Heart left ventricle (tissue), 16 donors: ENCODE results near the gene NIFK. TPM values are rescaled to one million over a fixed set of nuclear protein-coding genes. Genes with fewer than 3 reads are reported as not detected.

Experiments
- ATAC-seq, 4 donors: fragments of 200-7000 bp; cut with Tn5 transposase; one replicate each; pipeline ENCODE4 v1.9.1; 2020 to 2022; ENCODE audit warnings: moderate library complexity in 4 of 4, mild to moderate bottlenecking in 3 of 4, moderate number of reproducible peaks in 1 of 4
- DNase-seq, 5 donors: peaks; one replicate each; pipeline ENCODE4 v3.0.0-alpha.2; 2020
- H3K27ac ChIP-seq, 12 donors: fragments of 200-600 bp; sonication (generic) in 4 of 12; one replicate each; pipeline versions ENCODE4 v1.5.0 to v1.8.0; 2016 to 2022; ENCODE audit warnings: mild to moderate bottlenecking in 2 of 12
- H3K27me3 ChIP-seq, 9 donors: fragments of 200-600 bp; sonication (generic) in 2 of 9; one replicate each; pipeline versions ENCODE4 v1.5.1 to v1.8.0; 2016 to 2022; ENCODE audit warnings: mild to moderate bottlenecking in 3 of 9
- H3K36me3 ChIP-seq, 9 donors: fragments of 200-600 bp; sonication (generic) in 2 of 9; one replicate each; pipeline versions ENCODE4 v1.5.0 to v1.8.0; 2018 to 2022; ENCODE audit warnings: mild to moderate bottlenecking in 2 of 9
- H3K4me1 ChIP-seq, 12 donors: fragments of 200-600 bp; sonication (generic) in 4 of 12; one replicate each; pipeline versions ENCODE4 v1.5.0 to v1.8.0; 2016 to 2022; ENCODE audit warnings: mild to moderate bottlenecking in 3 of 12
- H3K4me3 ChIP-seq, 12 donors: fragments of 200-600 bp; sonication (generic) in 4 of 12; one replicate each; pipeline versions ENCODE4 v1.5.0 to v1.8.0; 2017 to 2022; ENCODE audit warnings: mild to moderate bottlenecking in 9 of 12, moderate library complexity in 4 of 12
- H3K9me3 ChIP-seq, 12 donors: fragments of 200-600 bp; sonication (generic) in 4 of 12; one replicate each; pipeline versions ENCODE4 v1.5.0 to v1.8.0; 2016 to 2022; ENCODE audit warnings: mild to moderate bottlenecking in 1 of 12
- POLR2A ChIP-seq, 2 donors: fragments of 450-650 bp; IDR thresholded peaks; one replicate each; pipeline ENCODE4 v1.6.1; 2017; ENCODE audit warnings: antibody characterized with exemption in 2 of 2, mild to moderate bottlenecking in 2 of 2, moderate library complexity in 2 of 2
- WGBS, 4 donors: extraction: QIAGEN DNeasy Blood & Tissue Kit in 2 of 4; methylation state at CpG; one replicate each; pipeline versions ENCODE4 v1.1.5 to v1.1.7; 2013 to 2018; 5-methylcytosine and 5-hydroxymethylcytosine counted together
- intact Hi-C, 10 donors: fragments of 100-400 bp; cut with DNase I; formaldehyde crosslinking; loops; one replicate each; pipeline versions ENCODE4 v1.11.1 to v1.14.2; 2022
- polyA plus RNA-seq, 2 donors: library from polyadenylated mRNA; stranded (reverse); fragments of 200-250 nt; gene quantifications; one replicate each; pipeline ENCODE4 v1.2.3, GENCODE V29; 2013
- total RNA-seq, 9 donors: library from RNA; depleted of rRNA in 2 of 9; stranded (reverse); fragments of >200 nt in 2 of 9; fragmentation: NEBNext Ultra II Directional in 3 of 9; extraction: Animal tissue kit (Norgen Biotek cat#: 25700) in 3 of 9; gene quantifications; one replicate each; pipeline versions ENCODE4 v1.1.0 to v1.2.4, GENCODE V29; 2016 to 2023
- TF ChIP-seq, protein P1 (sequence below), 12 donors: fragments of 200-600 bp; sonication (generic) in 4 of 12; IDR thresholded peaks; one replicate each; pipeline versions ENCODE4 v1.5.0 to v1.8.0; 2018 to 2022; ENCODE audit warnings: antibody characterized with exemption in 12 of 12, mild to moderate bottlenecking in 5 of 12
- donor health status: ischemic (EF 13 %, LVEDD 7.1; RV severe dilation, severe dysfunction).
- donor health status: healthy with polysubstance abuse.
- donor health status: DM: no; HTN: yes; CAD: no.
- donor health status: DM: no; HTN: no; CAD: no.
- donor health status: ischemic (EF 25% LVEDD 6.9; RV normal size, moderate dysfunction).
- donor health status: ischemic (EF 25% LVEDD 5.7; RV mildly dilated, moderate dysfunction).
- donor health status: healthy.
- donor health status: DM: yes; HTN: yes; CAD: no.
- donor health status: ischemic (EF 35%, LVEDD 5.7; RV mildly dilated, moderate dysfunction).
- donor health status: nonischemic (EF 11% LVEDD 7.7; RV severe dilation, severe dysfunction).
- donor health status: DM: yes; HTN: yes; CAD: no.
- donor health status: PGD.
- donor health status: ischemic (EF 29% LVEDD 5.4; RV normal size, mild dysfunction).
- donor health status: nonischemic (EF 23%, LVEDD 6.1; RV moderate dilation, normal function).

The NIFK gene
- total and polyA plus RNA-seq, 11 donors, result 19.1 to 41.3 (median 28.8) TPM

GRCh38 chr2:121727332-121727731, 9.3 kb downstream of the NIFK start:
- DNase-seq, result no peak
- no peaks in the 10 kb centered on the region for H3K27me3 ChIP-seq
- peak in 1 of 4 donors; percentile 61 for ATAC-seq
- peaks cover 0 to 9% (median 0%) of the 10 kb centered on the region in 12 donors for H3K4me1 ChIP-seq
- TF ChIP-seq POLR2A (IDR thresholded peaks at IDR 0.05), result no peak
- TF ChIP-seq, protein P1, sequence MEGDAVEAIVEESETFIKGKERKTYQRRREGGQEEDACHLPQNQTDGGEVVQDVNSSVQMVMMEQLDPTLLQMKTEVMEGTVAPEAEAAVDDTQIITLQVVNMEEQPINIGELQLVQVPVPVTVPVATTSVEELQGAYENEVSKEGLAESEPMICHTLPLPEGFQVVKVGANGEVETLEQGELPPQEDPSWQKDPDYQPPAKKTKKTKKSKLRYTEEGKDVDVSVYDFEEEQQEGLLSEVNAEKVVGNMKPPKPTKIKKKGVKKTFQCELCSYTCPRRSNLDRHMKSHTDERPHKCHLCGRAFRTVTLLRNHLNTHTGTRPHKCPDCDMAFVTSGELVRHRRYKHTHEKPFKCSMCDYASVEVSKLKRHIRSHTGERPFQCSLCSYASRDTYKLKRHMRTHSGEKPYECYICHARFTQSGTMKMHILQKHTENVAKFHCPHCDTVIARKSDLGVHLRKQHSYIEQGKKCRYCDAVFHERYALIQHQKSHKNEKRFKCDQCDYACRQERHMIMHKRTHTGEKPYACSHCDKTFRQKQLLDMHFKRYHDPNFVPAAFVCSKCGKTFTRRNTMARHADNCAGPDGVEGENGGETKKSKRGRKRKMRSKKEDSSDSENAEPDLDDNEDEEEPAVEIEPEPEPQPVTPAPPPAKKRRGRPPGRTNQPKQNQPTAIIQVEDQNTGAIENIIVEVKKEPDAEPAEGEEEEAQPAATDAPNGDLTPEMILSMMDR (IDR thresholded peaks at IDR 0.05), result no peak
- no peak overlapping the region for H3K4me3 ChIP-seq
- intact Hi-C loops, result no loop called here
- no peaks in the 10 kb centered on the region for H3K9me3 ChIP-seq
- peaks cover 0 to 68% (median 62%) of the 10 kb centered on the region in 9 donors for H3K36me3 ChIP-seq
- H3K27ac ChIP-seq, result peak overlapping the region in 2 of 12 donors; percentile 21 to 35
- WGBS, 4 donors, result 94 to 98% (median 96%) methylated on average over 2 of the region's 2 CpGs

DNA sequence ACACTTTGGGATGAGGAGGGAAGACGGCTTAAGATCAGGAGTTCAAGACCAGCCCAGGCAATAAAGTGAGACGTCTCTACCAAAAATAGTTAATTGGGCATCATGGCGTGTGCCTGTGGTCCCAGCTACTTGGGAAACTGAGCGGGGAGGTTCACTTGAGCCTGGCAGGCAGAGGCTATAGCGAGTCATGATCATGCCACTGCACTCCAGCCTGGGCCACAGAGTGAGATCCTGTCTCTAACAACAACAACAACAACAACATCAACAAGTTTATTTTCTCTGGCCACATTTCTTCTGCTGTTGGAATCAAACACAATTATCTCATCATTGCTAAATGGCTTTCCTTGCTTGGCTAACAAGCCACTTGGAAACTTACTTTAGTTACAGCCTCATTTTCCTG, 13.4 kb downstream of the NIFK start:
- intact Hi-C loops, result no loop called here
- WGBS, 4 donors, result 88 to 94% (median 89%) methylated on average over 5 of the region's 5 CpGs
- DNase-seq (no peak), ATAC-seq (no peak)
- Histone ChIP-seq H3K27ac (no peak overlapping the region), H3K9me3 (no peaks in the 10 kb centered on the region), H3K27me3 (no peaks in the 10 kb centered on the region), H3K36me3 (peaks cover 0 to 28% (median 21%) of the 10 kb centered on the region in 9 donors), H3K4me1 (peaks cover 0 to 15% (median 0%) of the 10 kb centered on the region in 12 donors), H3K4me3 (no peak overlapping the region)
- TF ChIP-seq, protein P1 (IDR thresholded peaks at IDR 0.05), result no peak
- TF ChIP-seq POLR2A (IDR thresholded peaks at IDR 0.05), result no peak

DNA sequence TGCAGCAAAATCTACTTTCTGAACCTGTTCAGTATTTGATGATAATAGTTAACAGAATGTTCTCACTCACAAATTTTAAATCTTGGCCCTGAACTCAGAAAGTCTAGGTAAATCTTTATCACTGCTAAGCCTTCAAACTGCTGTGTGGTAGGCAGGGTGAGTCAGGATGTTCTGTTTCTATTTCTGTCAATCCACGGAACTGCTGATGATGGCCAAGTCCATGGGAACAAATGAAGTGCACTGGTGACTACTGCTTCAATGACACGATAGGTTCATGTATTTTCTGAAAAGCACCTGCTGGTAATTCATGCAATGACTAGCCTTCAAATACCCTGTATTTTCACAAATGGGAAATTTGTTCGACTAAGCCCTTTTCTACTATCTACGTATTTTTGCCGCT, 14.2 kb downstream of the NIFK start:
- H3K27ac ChIP-seq, result peak overlapping the region in 2 of 12 donors; percentile 18 to 26

DNA sequence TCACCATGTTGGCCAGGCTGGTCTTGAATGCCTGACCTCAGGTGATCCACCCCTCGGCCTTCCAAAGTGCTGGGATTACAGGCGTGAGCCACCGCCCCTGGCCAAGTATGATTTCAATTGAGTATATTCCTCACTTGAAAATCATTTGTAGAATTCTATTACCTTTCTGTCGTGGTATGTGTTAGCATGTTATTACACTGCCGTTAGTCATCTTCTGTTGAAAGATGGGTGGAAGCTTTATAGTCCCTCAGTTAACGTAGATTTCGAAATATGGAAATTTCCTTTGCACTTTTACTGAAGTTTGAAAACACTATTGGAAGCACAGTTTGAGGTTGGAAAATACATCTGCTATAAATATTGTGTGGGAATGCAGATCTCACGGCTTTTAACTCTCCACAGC, 14.7 kb downstream of the NIFK start:
- H3K36me3 ChIP-seq, result peaks cover 0 to 14% (median 8%) of the 10 kb centered on the region in 9 donors
- 72 to 81% (median 80%) methylated on average over 8 of the region's 8 CpGs for WGBS, 4 donors
- intact Hi-C loops, result no loop called here
- TF ChIP-seq POLR2A (IDR thresholded peaks at IDR 0.05), result no peak
- TF ChIP-seq, protein P1 (IDR thresholded peaks at IDR 0.05), result no peak
- H3K4me3 ChIP-seq, result no peak overlapping the region
- H3K4me1 ChIP-seq, result peaks cover 0 to 15% (median 0%) of the 10 kb centered on the region in 12 donors
- DNase-seq, result no peak
- H3K27ac ChIP-seq, result peak overlapping the region in 1 of 12 donors; percentile 18
- no peaks in the 10 kb centered on the region for H3K27me3 ChIP-seq
- no peaks in the 10 kb centered on the region for H3K9me3 ChIP-seq
- ATAC-seq, result peak in 1 of 4 donors; percentile 8

More for the DNA sequence above, 14.2 kb downstream of the NIFK start:
- H3K27me3 ChIP-seq, result no peaks in the 10 kb centered on the region
- peak; percentile 56 to 82 (median 74) for ATAC-seq
- H3K4me1 ChIP-seq, result peaks cover 0 to 15% (median 0%) of the 10 kb centered on the region in 12 donors
- H3K9me3 ChIP-seq, result no peaks in the 10 kb centered on the region
- DNase-seq, result no peak
- intact Hi-C loops, result no loop called here
- WGBS, 4 donors, result 61 to 73% (median 64%) methylated on average over 5 of the region's 5 CpGs
- H3K4me3 ChIP-seq, result no peak overlapping the region
- peaks cover 0 to 20% (median 13%) of the 10 kb centered on the region in 9 donors for H3K36me3 ChIP-seq
- no peak for TF ChIP-seq POLR2A (IDR thresholded peaks at IDR 0.05)
- TF ChIP-seq, protein P1 (IDR thresholded peaks at IDR 0.05), result no peak
